Ectodermal cell (in vitro differentiated cells): ENCODE data around the gene DAAM2.

ENCODE experiments used
- H3K27ac ChIP-seq: 2 replicates; pipeline ENCODE4 v1.7.0; 2013; ENCODE audit warnings: mild to moderate bottlenecking, low read depth, low read length; ENCODE audit not compliant: insufficient read depth, poor library complexity, severe bottlenecking
- H3K27me3 ChIP-seq: 2 replicates; pipeline ENCODE4 v1.7.0; 2013; ENCODE audit warnings: mild to moderate bottlenecking, low read length; ENCODE audit not compliant: insufficient read depth, control insufficient read depth, poor library complexity, severe bottlenecking
- H3K36me3 ChIP-seq: one replicate; pipeline ENCODE4 v1.7.0; 2013; ENCODE audit warnings: low read length; ENCODE audit not compliant: control insufficient read depth, insufficient read depth
- H3K4me1 ChIP-seq: one replicate; pipeline ENCODE4 v1.7.0; 2013; ENCODE audit warnings: low read length; ENCODE audit not compliant: control insufficient read depth, insufficient read depth
- H3K4me3 ChIP-seq: 2 replicates; pipeline ENCODE4 v1.7.0; 2013; ENCODE audit warnings: low read depth, low read length, control low read depth; ENCODE audit not compliant: insufficient read depth
- H3K9me3 ChIP-seq: 2 replicates; pipeline ENCODE4 v1.7.0; 2013; ENCODE audit warnings: mild to moderate bottlenecking, low read length, moderate library complexity; ENCODE audit not compliant: control insufficient read depth
- WGBS, 2 experiments: methylation state at CpG; one replicate each; pipeline ENCODE4 v1.1.7; 2013; ENCODE audit warnings: missing lambda C conversion rate in 2 of 2; 5-methylcytosine and 5-hydroxymethylcytosine counted together

DAAM2 gene

GRCh38 chr6:39824030-39824926 lies 32.1 kb downstream of the DAAM2 start:
- Histone ChIP-seq H3K4me1 (no peaks in the 10 kb centered on the region), H3K27me3 (no peaks in the 10 kb centered on the region), H3K27ac (no peak overlapping the region), H3K4me3 (no peak overlapping the region), H3K36me3 (no peaks in the 10 kb centered on the region), H3K9me3 (no peaks in the 10 kb centered on the region)
- 73 to 78% methylated on average over 9 of the region's 9 CpGs for WGBS, 2 experiments

GRCh38 chr6:39829331-39829730 lies 37.2 kb downstream of the DAAM2 start:
- 90 to 94% methylated on average over 2 of the region's 2 CpGs for WGBS, 2 experiments
- no peak overlapping the region for H3K4me3 ChIP-seq
- no peaks in the 10 kb centered on the region for H3K36me3 ChIP-seq
- no peaks in the 10 kb centered on the region for H3K9me3 ChIP-seq
- H3K27ac ChIP-seq: no peak overlapping the region
- no peaks in the 10 kb centered on the region for H3K27me3 ChIP-seq
- H3K4me1 ChIP-seq: no peaks in the 10 kb centered on the region

- Histone ChIP-seq H3K36me3 (no peaks in the 10 kb centered on the region), H3K9me3 (no peaks in the 10 kb centered on the region), H3K4me3 (no peak overlapping the region), H3K27me3 (no peaks in the 10 kb centered on the region), H3K27ac (no peak overlapping the region), H3K4me1 (no peaks in the 10 kb centered on the region)
- 85 to 86% methylated on average over 7 of the region's 7 CpGs for WGBS, 2 experiments
Measured at GRCh38 chr6:39830444-39830843, 38.3 kb downstream of the DAAM2 start.

GRCh38 chr6:39831701-39832100 lies 39.5 kb downstream of the DAAM2 start:
- Histone ChIP-seq H3K4me1 (no peaks in the 10 kb centered on the region), H3K9me3 (no peaks in the 10 kb centered on the region), H3K36me3 (no peaks in the 10 kb centered on the region), H3K27ac (no peak overlapping the region), H3K4me3 (no peak overlapping the region), H3K27me3 (no peaks in the 10 kb centered on the region)
- WGBS, 2 experiments: 95 to 98% methylated on average over 6 of the region's 6 CpGs

- Histone ChIP-seq H3K27me3 (no peaks in the 10 kb centered on the region), H3K9me3 (no peaks in the 10 kb centered on the region), H3K4me1 (no peaks in the 10 kb centered on the region), H3K36me3 (no peaks in the 10 kb centered on the region), H3K4me3 (no peak overlapping the region), H3K27ac (no peak overlapping the region)
- 91 to 94% methylated on average over 3 to 4 of the region's 4 CpGs for WGBS, 2 experiments
Measured at GRCh38 chr6:39834278-39834677, 42.1 kb downstream of the DAAM2 start.

- Histone ChIP-seq H3K36me3 (no peaks in the 10 kb centered on the region), H3K27ac (no peak overlapping the region), H3K4me1 (no peaks in the 10 kb centered on the region), H3K27me3 (no peaks in the 10 kb centered on the region), H3K4me3 (no peak overlapping the region), H3K9me3 (no peaks in the 10 kb centered on the region)
- whole genome bisulfite sequencing, 2 experiments: 94 to 97% methylated on average over 5 of the region's 5 CpGs
Measured at GRCh38 chr6:39834866-39835265, 42.7 kb downstream of the DAAM2 start.

- Histone ChIP-seq H3K9me3 (no peaks in the 10 kb centered on the region), H3K4me3 (no peak overlapping the region), H3K4me1 (no peaks in the 10 kb centered on the region), H3K36me3 (no peaks in the 10 kb centered on the region), H3K27ac (no peak overlapping the region), H3K27me3 (no peaks in the 10 kb centered on the region)
- 80 to 92% methylated on average over 2 of the region's 2 CpGs for WGBS, 2 experiments
Measured at GRCh38 chr6:39835821-39836295, 43.7 kb downstream of the DAAM2 start.

- H3K4me1 ChIP-seq: no peaks in the 10 kb centered on the region
- H3K27ac ChIP-seq: no peak overlapping the region
- no peaks in the 10 kb centered on the region for H3K27me3 ChIP-seq
- H3K9me3 ChIP-seq: no peaks in the 10 kb centered on the region
- H3K4me3 ChIP-seq: no peak overlapping the region
- H3K36me3 ChIP-seq: no peaks in the 10 kb centered on the region
- 89 to 90% methylated on average over 4 of the region's 4 CpGs for WGBS, 2 experiments
Measured at GRCh38 chr6:39836606-39837005, 44.4 kb downstream of the DAAM2 start.

- Histone ChIP-seq H3K27me3 (no peaks in the 10 kb centered on the region), H3K4me3 (no peak overlapping the region), H3K9me3 (no peaks in the 10 kb centered on the region), H3K36me3 (no peaks in the 10 kb centered on the region), H3K4me1 (no peaks in the 10 kb centered on the region), H3K27ac (no peak overlapping the region)
- 96 to 98% methylated on average over 1 of the region's 1 CpG for WGBS, 2 experiments
Measured at GRCh38 chr6:39839445-39839844, 47.3 kb downstream of the DAAM2 start.

GRCh38 chr6:39840781-39841180 lies 48.6 kb downstream of the DAAM2 start:
- Histone ChIP-seq H3K27ac (no peak overlapping the region), H3K36me3 (no peaks in the 10 kb centered on the region), H3K4me1 (no peaks in the 10 kb centered on the region), H3K27me3 (no peaks in the 10 kb centered on the region), H3K4me3 (no peak overlapping the region), H3K9me3 (no peaks in the 10 kb centered on the region)
- WGBS, 2 experiments: 90 to 95% methylated on average over 6 of the region's 6 CpGs
